ENCODE measurements around the gene FHL1. TPM values are rescaled to one million over a fixed set of nuclear protein-coding genes. Genes with fewer than 3 reads are reported as not detected.

Gene FHL1
- total and polyA plus RNA-seq, 2 donors (not counting 3 experiments of a cell fraction or from before 2014, with no cell fraction given) = 50.6 to 59.4 TPM

GRCh38 chrX:136130931-136131833 is 16.2 kb upstream of the FHL1 start:
- POLR2A ChIA-PET = no interaction called here
- no peak overlapping the region for H3K4me3 ChIP-seq (replicated peaks in 1 of 3; ENCODE audit: insufficient read depth in 1 of 3, low read depth in 1 of 3, low read length in 3 of 3)
- FAIRE-seq = no peak
- H3K79me2 ChIP-seq (ENCODE audit: control insufficient read depth, insufficient read depth, low read length) = no peaks in the 10 kb centered on the region
- no peak overlapping the region for H3K9ac ChIP-seq (replicated peaks; ENCODE audit: extremely low read depth, insufficient read depth, low read length)
- peak; percentile 7 for DNase-seq (ENCODE audit: low read depth, low spot score)
- H3K4me1 ChIP-seq (ENCODE audit: control insufficient read depth, extremely low read depth, insufficient read depth, low read length) = no peaks in the 10 kb centered on the region
- no peak overlapping the region for H3K4me2 ChIP-seq (ENCODE audit: insufficient read depth, low read length)
- TF ChIP-seq CTCF (IDR thresholded peaks at IDR 0.05; ENCODE audit: extremely low read depth in 1 of 2, insufficient read depth in 1 of 2, low read depth in 1 of 2, low read length in 2 of 2) (no peak), GATA2 (IDR thresholded peaks at IDR 0.05; ENCODE audit: insufficient read depth, insufficient read length, low read depth, low read length) (peak; percentile 74), FOS (IDR thresholded peaks at IDR 0.05; ENCODE audit: borderline replicate concordance, insufficient read depth, low read length) (peak; percentile 29)
- CTCF ChIA-PET = interaction anchor here (0.7 to 1.3 kb wide), 5 partner anchors 12 to 103 kb away, joined by 3 to 5 read pairs (median 3); no protein-coding TSS in a partner anchor
- no peaks in the 10 kb centered on the region for H3K9me3 ChIP-seq (replicated peaks; ENCODE audit: control insufficient read depth, insufficient read depth, low read length)
- no peaks in the 10 kb centered on the region for H4K20me1 ChIP-seq (replicated peaks; ENCODE audit: control insufficient read depth, extremely low read depth, insufficient read depth, low read length)
- intact Hi-C loops (cut with micrococcal nuclease) = no loop called here
- dilution Hi-C loops (cut with MboI; ENCODE audit: extremely low pct_ligation_motif_present, low sequenced_read_pairs) = no loop called here
- H3K36me3 ChIP-seq (ENCODE audit: control insufficient read depth in 2 of 2, extremely low read depth in 1 of 2, insufficient read depth in 2 of 2, low read length in 2 of 2) = no peaks in the 10 kb centered on the region
- peak overlapping the region; percentile 38 for H3K27ac ChIP-seq (ENCODE audit: insufficient read depth, low read depth, low read length)
- BruUV-seq (replicated peaks) = no TSS peak
- no peaks in the 10 kb centered on the region for H3K27me3 ChIP-seq (ENCODE audit: control insufficient read depth in 2 of 2, insufficient read depth in 2 of 2, low read length in 2 of 2)
- H3K9me1 ChIP-seq (replicated peaks; ENCODE audit: control insufficient read depth, extremely low read depth, insufficient read depth, low read length) = no peaks in the 10 kb centered on the region
- no peak overlapping the region for H2AFZ ChIP-seq (ENCODE audit: low read depth, low read length)

- POLR2A ChIA-PET = no interaction called here
- Histone ChIP-seq H3K4me3 (replicated peaks in 1 of 3; ENCODE audit: insufficient read depth in 1 of 3, low read depth in 1 of 3, low read length in 3 of 3) (no peak overlapping the region), H3K9me3 (replicated peaks; ENCODE audit: control insufficient read depth, insufficient read depth, low read length) (no peaks in the 10 kb centered on the region), H3K4me1 (ENCODE audit: control insufficient read depth, extremely low read depth, insufficient read depth, low read length) (no peaks in the 10 kb centered on the region), H3K27me3 (ENCODE audit: control insufficient read depth in 2 of 2, insufficient read depth in 2 of 2, low read length in 2 of 2) (no peaks in the 10 kb centered on the region), H3K4me2 (ENCODE audit: insufficient read depth, low read length) (no peak overlapping the region), H2AFZ (ENCODE audit: low read depth, low read length) (no peak overlapping the region), H4K20me1 (replicated peaks; ENCODE audit: control insufficient read depth, extremely low read depth, insufficient read depth, low read length) (no peaks in the 10 kb centered on the region), H3K79me2 (ENCODE audit: control insufficient read depth, insufficient read depth, low read length) (no peaks in the 10 kb centered on the region), H3K36me3 (ENCODE audit: control insufficient read depth in 2 of 2, extremely low read depth in 1 of 2, insufficient read depth in 2 of 2, low read length in 2 of 2) (no peaks in the 10 kb centered on the region), H3K9ac (replicated peaks; ENCODE audit: extremely low read depth, insufficient read depth, low read length) (no peak overlapping the region), H3K9me1 (replicated peaks; ENCODE audit: control insufficient read depth, extremely low read depth, insufficient read depth, low read length) (no peaks in the 10 kb centered on the region), H3K27ac (ENCODE audit: insufficient read depth, low read depth, low read length) (no peak overlapping the region)
- FAIRE-seq (no peak), DNase-seq (ENCODE audit: low read depth, low spot score) (no peak)
- intact Hi-C loops (cut with micrococcal nuclease) (no loop called here), dilution Hi-C loops (cut with MboI; ENCODE audit: extremely low pct_ligation_motif_present, low sequenced_read_pairs) (no loop called here)
- TF ChIP-seq JUN (IDR thresholded peaks at IDR 0.05; ENCODE audit: borderline replicate concordance, insufficient read depth, insufficient read length, low read depth) (no peak), CTCF (IDR thresholded peaks at IDR 0.05; ENCODE audit: extremely low read depth in 1 of 2, insufficient read depth in 1 of 2, low read depth in 1 of 2, low read length in 2 of 2) (no peak), MYC (IDR thresholded peaks at IDR 0.05; ENCODE audit: low read depth, low read length) (no peak), POLR2A (IDR thresholded peaks at IDR 0.05; ENCODE audit: low read depth, low read length) (no peak), GATA2 (IDR thresholded peaks at IDR 0.05; ENCODE audit: insufficient read depth, insufficient read length, low read depth, low read length) (no peak), FOS (IDR thresholded peaks at IDR 0.05; ENCODE audit: borderline replicate concordance, insufficient read depth, low read length) (no peak), POLR2AphosphoS5 (IDR thresholded peaks at IDR 0.05; ENCODE audit: insufficient read depth, low read depth, low read length) (no peak), EZH2 (IDR thresholded peaks at IDR 0.05; ENCODE audit: borderline replicate concordance, low read depth, low read length, severe bottlenecking) (no peak), MAX (IDR thresholded peaks at IDR 0.05; ENCODE audit: insufficient read depth, insufficient read length) (no peak)
- CTCF ChIA-PET = interaction anchor here (1.3 kb wide), 1 partner anchor 23 kb away, joined by 5 read pairs; no protein-coding TSS in a partner anchor
- no TSS peak for BruUV-seq (replicated peaks)
Observed at GRCh38 chrX:136138939-136139338, 8.4 kb upstream of the FHL1 start.
